K562 (cell line): ENCODE measurements around the gene HNRNPF. TPM values are rescaled to one million over a fixed set of nuclear protein-coding genes. Genes with fewer than 3 reads are reported as not detected.
A peak's percentile ranks its signal among the peaks of the same experiment; 100 is the strongest.

Experiments used
- CBX3 ChIP-seq, 2 experiments: IDR thresholded peaks; 1 replicate in 1 of 2; 2 replicates in 1 of 2; pipeline ENCODE4 v1.6.1; 2012; ENCODE audit warnings: inconsistent platforms in 2 of 2, low read length in 2 of 2, borderline replicate concordance in 1 of 2, control low read depth in 1 of 2
- CREB3L1 ChIP-seq: fragments of 450-650 bp; IDR thresholded peaks from 2 replicates; pipeline ENCODE4 v1.6.1; 2014; ENCODE audit warnings: low read depth, mild to moderate bottlenecking, moderate library complexity, borderline replicate concordance
- E4F1 ChIP-seq: fragments of 250-450 bp; sonication (Bioruptor Pico); IDR thresholded peaks from 2 replicates; pipeline ENCODE4 v1.5.0; 2021; ENCODE audit warnings: mild to moderate bottlenecking, borderline replicate concordance
- EGR1 ChIP-seq: fragments of 450-650 bp; conservative IDR thresholded peaks from 2 replicates; pipeline ENCODE4 v1.6.1; 2017; ENCODE audit warnings: mild to moderate bottlenecking
- HINFP ChIP-seq: fragments of 450-650 bp; conservative IDR thresholded peaks from 2 replicates; pipeline ENCODE4 v1.6.1; 2016; ENCODE audit warnings: missing genetic modification characterization, low read depth, mild to moderate bottlenecking, control low read depth, missing compliant biosample characterization
- HMBOX1 ChIP-seq: sonication (generic); IDR thresholded peaks from 2 replicates; pipeline ENCODE4 v1.6.1; 2016
- HOMEZ ChIP-seq: fragments of 250-450 bp; sonication (Bioruptor Pico); IDR thresholded peaks from 2 replicates; pipeline ENCODE4 v1.4.0; 2020; ENCODE audit warnings: mild to moderate bottlenecking, moderate library complexity
- MAFF ChIP-seq: IDR thresholded peaks from 2 replicates; pipeline ENCODE4 v1.6.1; 2012; ENCODE audit warnings: low read length, improper control_type of control experiment
- MECOM ChIP-seq: fragments of 250-450 bp; sonication (Bioruptor Pico); IDR thresholded peaks from 2 replicates; pipeline ENCODE4 v1.8.0; 2022; ENCODE audit warnings: inconsistent platforms
- MTA2 ChIP-seq: fragments of 450-650 bp; IDR thresholded peaks from 2 replicates; pipeline ENCODE4 v1.6.1; 2016; ENCODE audit warnings: low read depth
- NCOA4 ChIP-seq: fragments of 450-650 bp; IDR thresholded peaks from 2 replicates; pipeline ENCODE4 v1.6.1; 2018; ENCODE audit warnings: mild to moderate bottlenecking; ENCODE audit not compliant: partially characterized antibody
- NFIX ChIP-seq: fragments of 250-450 bp; sonication (Bioruptor Pico); IDR thresholded peaks from 2 replicates; pipeline ENCODE4 v1.4.0; 2020; ENCODE audit warnings: low read depth, mild to moderate bottlenecking, moderate library complexity
- NR3C1 ChIP-seq: sonication (generic); formaldehyde crosslinking; IDR thresholded peaks from 2 replicates; pipeline ENCODE4 v1.8.1; 2022; ENCODE audit warnings: missing genetic modification reagents
- RBM22 ChIP-seq: fragments of 200-400 bp; formaldehyde crosslinking; IDR thresholded peaks from 2 replicates; pipeline ENCODE4 v1.6.1; 2018; ENCODE audit warnings: low read length, low read depth; ENCODE audit not compliant: poor library complexity, severe bottlenecking
- ZBTB8A ChIP-seq: fragments of 450-650 bp; IDR thresholded peaks from 2 replicates; pipeline ENCODE4 v1.6.1; 2018; ENCODE audit warnings: mild to moderate bottlenecking, moderate library complexity; ENCODE audit not compliant: partially characterized antibody
- ZFP30 ChIP-seq: fragments of 250-450 bp; sonication (Bioruptor Pico); IDR thresholded peaks from 2 replicates; pipeline ENCODE4 v1.8.0; 2022; ENCODE audit warnings: moderate library complexity, mild to moderate bottlenecking, inconsistent platforms, borderline replicate concordance
- ZNF140 ChIP-seq: fragments of 250-450 bp; sonication (Bioruptor Pico); IDR thresholded peaks from 2 replicates; pipeline ENCODE4 v1.8.0; 2021; ENCODE audit warnings: moderate library complexity, mild to moderate bottlenecking, inconsistent platforms
- ZNF217 ChIP-seq: sonication (generic); formaldehyde crosslinking; IDR thresholded peaks from 2 replicates; pipeline ENCODE4 v1.8.0; 2022; ENCODE audit warnings: mild to moderate bottlenecking, missing genetic modification reagents
- ZNF253 ChIP-seq: fragments of 250-450 bp; sonication (Bioruptor Pico); conservative IDR thresholded peaks from 2 replicates; pipeline ENCODE4 v1.6.1; 2021; ENCODE audit warnings: mild to moderate bottlenecking
- ZSCAN32 ChIP-seq: fragments of 450-650 bp; formaldehyde crosslinking; IDR thresholded peaks from 2 replicates; pipeline ENCODE4 v1.4.0; 2020; ENCODE audit warnings: mild to moderate bottlenecking, moderate library complexity
- polyA plus RNA-seq, 8 experiments: library from polyadenylated mRNA; depleted of rRNA in 4 of 8; stranded (reverse) in 5 of 8; unstranded in 3 of 8; fragments of >200 nt; fragmentation: Nextera tagmentation in 2 of 8; fragmentation: Illumina TruSeq in 1 of 8; extraction: Ambion mirVana in 2 of 8; extraction: Trizol in 1 of 8; gene quantifications; 2 replicates each; pipeline versions ENCODE4 v1.2.1 to v1.2.3, GENCODE V29; 2011 to 2014; ENCODE audit warnings: inconsistent platforms in 1 of 8, missing spikeins in 1 of 8
- total RNA-seq, 7 experiments: library from RNA; depleted of rRNA in 6 of 7; stranded (reverse); fragments of >200 nt in 6 of 7; fragmentation: Illumina TruSeq in 2 of 7; extraction: Trizol in 2 of 7; gene quantifications; 2 replicates each; pipeline versions ENCODE4 v1.2.1 to v1.2.3, GENCODE V29; 2011 to 2021; ENCODE audit warnings: low replicate concordance in 1 of 7

Gene HNRNPF
- total and polyA plus RNA-seq, 9 of the 15 experiments (the other 6 are each of a cell fraction or from before 2014, with no cell fraction given), result 192 to 489 (median 416) TPM

- TF ChIP-seq ZFP30 (no peak), CREB3L1 (peak; percentile 56), ZBTB8A (no peak), NCOA4 (no peak), ZSCAN32 (CRISPR knock-in tag) (peak; percentile 23; the same call in 1 of the 2 replicates), NR3C1 (CRISPR knock-in tag) (0 out of 2 replicates have a peak, but pooled peaks have one; percentile 16), ZNF217 (no peak), HOMEZ (CRISPR knock-in tag) (no peak), MTA2 (no peak), HMBOX1 (no peak), HINFP (tag) (no peak), NFIX (no peak), ZNF140 (no peak), MECOM (CRISPR knock-in tag) (no peak), EGR1 (peak; percentile 90), MAFF (no peak), RBM22 (no peak), CBX3 (IDR thresholded peaks at IDR 0.05; ENCODE audit: borderline replicate concordance in 1 of 2, low read length in 2 of 2) (peak in 1 of 2 experiments; percentile 15; a peak in 2 of 3 replicates), ZNF253 (no peak), E4F1 (CRISPR knock-in tag) (no peak)
Measured at GRCh38 chr10:43436291-43437140, 27.5 kb upstream of the HNRNPF start, which contains the start of gene ZNF487 (continued).
